Stimulated activated CD8-positive, alpha-beta memory T cell treated with anti-CD3 and anti-CD28 coated beads, Interleukin-7, amount 100 ng/mL, for 1 hour (primary cell): Measurements from ENCODE around the gene CALR3.

Experiments
- DNase-seq, 2 donors: peaks; one replicate each; pipeline ENCODE4 v3.0.0-alpha.2; 2020; ENCODE audit warnings: low read depth in 2 of 2

The CALR3 gene

GRCh38 chr19:16429759-16430091, 66.2 kb downstream of the CALR3 start:
- no peak for DNase-seq

GRCh38 chr19:16429066-16429758, 66.8 kb downstream of the CALR3 start:
- DNase-seq: no peak
